Esophagus squamous epithelium (tissue), 5 donors: Measurements from ENCODE around the gene SLC4A4. TPM values are rescaled to one million over a fixed set of nuclear protein-coding genes. Genes with fewer than 3 reads are reported as not detected.

Experiments
- DNase-seq: peaks from one replicate; lab custom pipeline; 2025; lab: John Stamatoyannopoulos, UW
- H3K27ac ChIP-seq, 4 donors: fragments of 200-600 bp; sonication (generic); one replicate each; pipeline ENCODE4 v1.5.1; 2016 to 2019; ENCODE audit warnings: mild to moderate bottlenecking in 1 of 4
- H3K27me3 ChIP-seq, 4 donors: fragments of 200-600 bp; sonication (generic); 1 replicate in 3 of 4; 2 replicates in 1 of 4; pipeline versions ENCODE4 v1.5.1 to v1.6.0; 2017 to 2021; ENCODE audit warnings: antibody characterized with exemption in 1 of 4
- H3K36me3 ChIP-seq, 3 donors: fragments of 200-600 bp; sonication (generic); one replicate each; pipeline ENCODE4 v1.5.1; 2016 to 2019
- H3K4me1 ChIP-seq, 3 donors: fragments of 200-600 bp; sonication (generic); one replicate each; pipeline ENCODE4 v1.5.1; 2017 to 2019
- H3K4me3 ChIP-seq, 4 donors: fragments of 200-600 bp; sonication (generic); 1 replicate in 3 of 4; 2 replicates in 1 of 4; pipeline ENCODE4 v1.5.1; 2016 to 2019; ENCODE audit warnings: mild to moderate bottlenecking in 2 of 4, moderate library complexity in 1 of 4
- H3K9me3 ChIP-seq, 3 donors: fragments of 200-600 bp; sonication (generic); one replicate each; pipeline ENCODE4 v1.5.1; 2016 to 2019
- POLR2A ChIP-seq, 4 donors: fragments of 450-650 bp; IDR thresholded peaks; one replicate each; pipeline ENCODE4 v1.6.1; 2017; ENCODE audit warnings: antibody characterized with exemption in 4 of 4, mild to moderate bottlenecking in 4 of 4, moderate library complexity in 3 of 4
- WGBS, 2 donors: methylation state at CpG; one replicate each; pipeline ENCODE4 v1.1.5; 2018; 5-methylcytosine and 5-hydroxymethylcytosine counted together
- intact Hi-C: fragments of 100-400 bp; cut with DNase I; formaldehyde crosslinking; loops from one replicate; pipeline ENCODE4 v1.15.0; 2022
- total RNA-seq, 4 donors: library from RNA; depleted of rRNA; stranded (reverse); fragments of >200 nt; gene quantifications; one replicate each; pipeline ENCODE4 v1.1.0, GENCODE V29; 2016
- TF ChIP-seq, protein P1 (sequence below), 6 experiments: fragments of 450-650 bp in 4 of 6; fragments of 200-600 bp in 2 of 6; sonication (generic) in 2 of 6; IDR thresholded peaks; one replicate each; pipeline ENCODE4 v1.5.1; 2016 to 2019; ENCODE audit warnings: antibody characterized with exemption in 6 of 6, mild to moderate bottlenecking in 4 of 6, moderate library complexity in 4 of 6
- donor health status: DM: yes; HTN: yes; CAD: no.

The SLC4A4 gene
- total RNA-seq, 4 donors from 2014 or later = 0.48 to 2.1 (median 1.1) TPM

GRCh38 chr4:71460371-71460770, 121.6 kb downstream of the SLC4A4 start:
- Histone ChIP-seq H3K36me3 (no peaks in the 10 kb centered on the region), H3K4me3 (no peak overlapping the region), H3K27me3 (no peaks in the 10 kb centered on the region), H3K27ac (no peak overlapping the region), H3K9me3 (no peaks in the 10 kb centered on the region), H3K4me1 (peaks cover 0 to 4% (median 0%) of the 10 kb centered on the region in 3 donors)
- 29 to 40% methylated on average over 4 of the region's 4 CpGs for WGBS, 2 donors
- intact Hi-C loops = no loop called here
- no peak for DNase-seq
- TF ChIP-seq POLR2A (IDR thresholded peaks at IDR 0.05) = no peak
- TF ChIP-seq, protein P1, sequence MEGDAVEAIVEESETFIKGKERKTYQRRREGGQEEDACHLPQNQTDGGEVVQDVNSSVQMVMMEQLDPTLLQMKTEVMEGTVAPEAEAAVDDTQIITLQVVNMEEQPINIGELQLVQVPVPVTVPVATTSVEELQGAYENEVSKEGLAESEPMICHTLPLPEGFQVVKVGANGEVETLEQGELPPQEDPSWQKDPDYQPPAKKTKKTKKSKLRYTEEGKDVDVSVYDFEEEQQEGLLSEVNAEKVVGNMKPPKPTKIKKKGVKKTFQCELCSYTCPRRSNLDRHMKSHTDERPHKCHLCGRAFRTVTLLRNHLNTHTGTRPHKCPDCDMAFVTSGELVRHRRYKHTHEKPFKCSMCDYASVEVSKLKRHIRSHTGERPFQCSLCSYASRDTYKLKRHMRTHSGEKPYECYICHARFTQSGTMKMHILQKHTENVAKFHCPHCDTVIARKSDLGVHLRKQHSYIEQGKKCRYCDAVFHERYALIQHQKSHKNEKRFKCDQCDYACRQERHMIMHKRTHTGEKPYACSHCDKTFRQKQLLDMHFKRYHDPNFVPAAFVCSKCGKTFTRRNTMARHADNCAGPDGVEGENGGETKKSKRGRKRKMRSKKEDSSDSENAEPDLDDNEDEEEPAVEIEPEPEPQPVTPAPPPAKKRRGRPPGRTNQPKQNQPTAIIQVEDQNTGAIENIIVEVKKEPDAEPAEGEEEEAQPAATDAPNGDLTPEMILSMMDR (IDR thresholded peaks at IDR 0.05) = no peak

- TF ChIP-seq POLR2A (IDR thresholded peaks at IDR 0.05) = no peak
- TF ChIP-seq, protein P1 (IDR thresholded peaks at IDR 0.05) = no peak
- no peak for DNase-seq
- H3K27ac ChIP-seq = no peak overlapping the region
- peaks cover 0 to 4% (median 0%) of the 10 kb centered on the region in 3 donors for H3K4me1 ChIP-seq
- no peaks in the 10 kb centered on the region for H3K36me3 ChIP-seq
- intact Hi-C loops = no loop called here
- no peak overlapping the region for H3K4me3 ChIP-seq
- H3K27me3 ChIP-seq = no peaks in the 10 kb centered on the region
- H3K9me3 ChIP-seq = no peaks in the 10 kb centered on the region
- WGBS, 2 donors = 92 to 94% methylated on average over 4 of the region's 4 CpGs
These were observed 122.6 kb downstream of the SLC4A4 start for GRCh38 chr4:71461422-71461821.

DNA sequence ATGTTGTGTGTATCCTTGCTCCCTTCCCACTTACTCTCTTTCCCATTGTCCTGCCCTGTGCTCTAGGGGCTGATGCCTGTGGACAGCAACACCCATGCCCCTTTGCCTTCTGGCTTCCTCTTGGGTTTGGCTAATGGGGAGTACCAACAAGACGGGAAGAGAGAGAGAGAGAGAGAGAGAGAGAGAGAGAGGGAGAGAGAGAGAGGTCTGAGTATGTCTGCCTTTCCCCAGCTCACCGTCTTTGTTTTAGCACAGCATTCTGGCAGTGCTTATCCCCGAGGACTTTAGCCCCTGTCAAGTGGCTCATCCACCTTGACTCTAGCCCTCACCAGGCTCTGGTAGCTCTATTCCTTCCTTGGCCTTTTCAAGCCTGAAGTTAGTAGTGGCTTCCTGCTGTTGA, 128.0 kb downstream of the SLC4A4 start:
- H3K36me3 ChIP-seq = no peaks in the 10 kb centered on the region
- no peaks in the 10 kb centered on the region for H3K27me3 ChIP-seq
- no peaks in the 10 kb centered on the region for H3K4me1 ChIP-seq
- H3K27ac ChIP-seq = no peak overlapping the region
- no peak for DNase-seq
- no peak overlapping the region for H3K4me3 ChIP-seq
- intact Hi-C loops = no loop called here
- 58 to 73% methylated on average over 3 of the region's 3 CpGs for WGBS, 2 donors
- no peaks in the 10 kb centered on the region for H3K9me3 ChIP-seq
- TF ChIP-seq, protein P1 (IDR thresholded peaks at IDR 0.05) = no peak
- no peak for TF ChIP-seq POLR2A (IDR thresholded peaks at IDR 0.05)

GRCh38 chr4:71468116-71468710, 129.4 kb downstream of the SLC4A4 start:
- no peak for DNase-seq
- no peaks in the 10 kb centered on the region for H3K36me3 ChIP-seq
- no peak overlapping the region for H3K4me3 ChIP-seq
- intact Hi-C loops = no loop called here
- H3K9me3 ChIP-seq = no peaks in the 10 kb centered on the region
- 45 to 59% methylated on average over 2 of the region's 2 CpGs for WGBS, 2 donors
- H3K27ac ChIP-seq = no peak overlapping the region
- H3K4me1 ChIP-seq = no peaks in the 10 kb centered on the region
- H3K27me3 ChIP-seq = no peaks in the 10 kb centered on the region
- TF ChIP-seq, protein P1 (IDR thresholded peaks at IDR 0.05) = no peak
- TF ChIP-seq POLR2A (IDR thresholded peaks at IDR 0.05) = no peak

DNA sequence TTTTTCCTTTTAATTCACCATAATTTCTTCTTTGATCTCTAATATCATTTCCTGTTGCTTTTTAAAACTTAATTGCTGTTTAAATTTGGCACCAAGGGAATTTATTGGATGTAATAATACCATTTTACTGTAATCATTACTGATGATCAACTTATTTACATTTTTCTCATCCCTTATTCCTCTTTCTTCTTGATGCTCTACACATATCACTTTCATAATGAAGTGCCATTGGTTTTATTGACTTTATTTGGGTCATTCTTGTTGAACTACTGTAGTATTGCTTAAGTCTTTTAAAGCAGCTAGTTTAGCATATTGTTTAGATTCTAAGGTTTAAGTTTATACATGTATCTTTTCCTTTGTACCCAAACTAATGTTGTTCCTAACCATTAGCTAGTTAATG, 130.7 kb downstream of the SLC4A4 start:
- no peaks in the 10 kb centered on the region for H3K27me3 ChIP-seq
- intact Hi-C loops = no loop called here
- H3K9me3 ChIP-seq = no peaks in the 10 kb centered on the region
- H3K36me3 ChIP-seq = no peaks in the 10 kb centered on the region
- no peaks in the 10 kb centered on the region for H3K4me1 ChIP-seq
- no peak overlapping the region for H3K4me3 ChIP-seq
- no peak overlapping the region for H3K27ac ChIP-seq
- DNase-seq = no peak
- no peak for TF ChIP-seq POLR2A (IDR thresholded peaks at IDR 0.05)
- TF ChIP-seq, protein P1 (IDR thresholded peaks at IDR 0.05) = no peak
